GM23338 (cell line): ENCODE results near the gene HIPK1.

Experiments
- CREB1 ChIP-seq: fragments of 250-450 bp; sonication (Bioruptor Pico); IDR thresholded peaks from 2 replicates; pipeline ENCODE4 v1.5.0; 2020; ENCODE audit warnings: low read depth, mild to moderate bottlenecking, moderate library complexity
- EZH2 ChIP-seq: fragments of 200-600 bp; sonication (generic); IDR thresholded peaks from one replicate; pipeline ENCODE4 v1.8.0; 2017; ENCODE audit warnings: antibody characterized with exemption, mild to moderate bottlenecking, low read depth; ENCODE audit not compliant: unreplicated experiment
- EZH2phosphoT487 ChIP-seq: fragments of 200-600 bp; sonication (generic); IDR thresholded peaks from one replicate; pipeline ENCODE4 v1.8.1; 2018; ENCODE audit warnings: antibody characterized with exemption; ENCODE audit not compliant: unreplicated experiment
- JUNB ChIP-seq: IDR thresholded peaks from one replicate; pipeline ENCODE4 v1.6.1; 2016; ENCODE audit warnings: antibody characterized with exemption; ENCODE audit not compliant: unreplicated experiment
- NANOG ChIP-seq: IDR thresholded peaks from 2 replicates; pipeline ENCODE4 v1.6.1; 2016; ENCODE audit warnings: antibody characterized with exemption, borderline replicate concordance
- POLR2AphosphoS5 ChIP-seq: IDR thresholded peaks from 2 replicates; pipeline ENCODE4 v1.6.1; 2016; ENCODE audit warnings: antibody characterized with exemption, low read depth
- STAT1 ChIP-seq: IDR thresholded peaks from one replicate; pipeline ENCODE4 v1.6.1; 2016; ENCODE audit warnings: antibody characterized with exemption; ENCODE audit not compliant: unreplicated experiment
- ZNF114 ChIP-seq: fragments of 250-450 bp; sonication (Bioruptor Pico); IDR thresholded peaks from 2 replicates; pipeline ENCODE4 v1.5.0; 2020; ENCODE audit warnings: mild to moderate bottlenecking, moderate library complexity
- ZNF331 ChIP-seq: fragments of 250-450 bp; sonication (Bioruptor Pico); IDR thresholded peaks from 2 replicates; pipeline ENCODE4 v1.5.0; 2020; ENCODE audit warnings: low read depth, mild to moderate bottlenecking, moderate library complexity
- TF ChIP-seq, protein P1 (sequence below), 2 experiments: fragments of 200-600 bp in 1 of 2; sonication (generic) in 1 of 2; conservative IDR thresholded peaks; 2 replicates each; pipeline versions ENCODE4 v1.5.1 to v1.6.1; 2016 to 2017; ENCODE audit warnings: antibody characterized with exemption in 2 of 2, low read depth in 2 of 2, mild to moderate bottlenecking in 2 of 2, moderate library complexity in 1 of 2
- TF ChIP-seq, protein P2 (sequence below): IDR thresholded peaks from one replicate; pipeline ENCODE4 v1.6.1; 2018; ENCODE audit warnings: antibody characterized with exemption; ENCODE audit not compliant: unreplicated experiment
- TF ChIP-seq, protein P3 (sequence below): IDR thresholded peaks from 2 replicates; pipeline ENCODE4 v1.6.1; 2016; ENCODE audit warnings: antibody characterized with exemption

DNA sequence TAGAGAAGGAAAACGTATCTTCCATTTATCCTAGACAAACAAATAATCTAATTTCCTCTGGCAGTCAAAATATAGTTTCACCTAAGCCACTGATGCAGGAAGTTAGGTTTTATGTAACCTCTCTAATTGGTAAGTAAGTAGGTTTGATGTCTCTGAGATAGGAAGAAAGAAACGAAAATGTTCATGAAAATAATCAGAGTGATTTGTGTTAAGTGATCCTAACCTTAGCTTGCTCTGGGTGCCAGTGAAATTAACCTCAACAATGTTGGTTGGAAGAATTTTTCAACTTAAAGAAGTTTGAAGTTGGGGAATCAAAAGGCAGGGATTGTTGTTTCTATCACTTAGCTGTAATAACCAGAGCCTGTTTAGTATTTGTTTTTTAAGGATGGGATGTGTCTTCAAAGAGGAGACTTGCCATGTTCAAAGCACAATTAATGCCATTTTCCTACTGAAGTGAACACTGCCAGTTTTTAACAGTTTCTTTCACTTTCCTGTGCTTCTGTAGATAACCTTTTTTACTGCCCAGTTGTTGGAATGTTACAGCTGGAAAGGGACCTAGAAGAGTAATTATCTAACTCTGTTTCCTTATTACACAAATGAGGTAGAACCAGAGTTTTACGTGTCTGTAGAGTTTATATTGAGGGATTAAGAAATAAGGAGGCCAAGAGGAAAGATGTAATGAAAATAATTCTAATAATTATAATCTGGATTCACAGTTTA, 18.4 kb downstream of the HIPK1 start:
- TF ChIP-seq, protein P1, sequence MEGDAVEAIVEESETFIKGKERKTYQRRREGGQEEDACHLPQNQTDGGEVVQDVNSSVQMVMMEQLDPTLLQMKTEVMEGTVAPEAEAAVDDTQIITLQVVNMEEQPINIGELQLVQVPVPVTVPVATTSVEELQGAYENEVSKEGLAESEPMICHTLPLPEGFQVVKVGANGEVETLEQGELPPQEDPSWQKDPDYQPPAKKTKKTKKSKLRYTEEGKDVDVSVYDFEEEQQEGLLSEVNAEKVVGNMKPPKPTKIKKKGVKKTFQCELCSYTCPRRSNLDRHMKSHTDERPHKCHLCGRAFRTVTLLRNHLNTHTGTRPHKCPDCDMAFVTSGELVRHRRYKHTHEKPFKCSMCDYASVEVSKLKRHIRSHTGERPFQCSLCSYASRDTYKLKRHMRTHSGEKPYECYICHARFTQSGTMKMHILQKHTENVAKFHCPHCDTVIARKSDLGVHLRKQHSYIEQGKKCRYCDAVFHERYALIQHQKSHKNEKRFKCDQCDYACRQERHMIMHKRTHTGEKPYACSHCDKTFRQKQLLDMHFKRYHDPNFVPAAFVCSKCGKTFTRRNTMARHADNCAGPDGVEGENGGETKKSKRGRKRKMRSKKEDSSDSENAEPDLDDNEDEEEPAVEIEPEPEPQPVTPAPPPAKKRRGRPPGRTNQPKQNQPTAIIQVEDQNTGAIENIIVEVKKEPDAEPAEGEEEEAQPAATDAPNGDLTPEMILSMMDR (conservative IDR thresholded peaks at IDR 0.05; ENCODE audit: low read depth in 2 of 2): no peak
- no peak for TF ChIP-seq POLR2AphosphoS5
- no peak for TF ChIP-seq EZH2
- no peak for TF ChIP-seq ZNF331 (CRISPR knock-in tag)
- TF ChIP-seq ZNF114 (CRISPR knock-in tag): no peak
- TF ChIP-seq EZH2phosphoT487: no peak
- no peak for TF ChIP-seq CREB1 (CRISPR knock-in tag)
- TF ChIP-seq, protein P2, sequence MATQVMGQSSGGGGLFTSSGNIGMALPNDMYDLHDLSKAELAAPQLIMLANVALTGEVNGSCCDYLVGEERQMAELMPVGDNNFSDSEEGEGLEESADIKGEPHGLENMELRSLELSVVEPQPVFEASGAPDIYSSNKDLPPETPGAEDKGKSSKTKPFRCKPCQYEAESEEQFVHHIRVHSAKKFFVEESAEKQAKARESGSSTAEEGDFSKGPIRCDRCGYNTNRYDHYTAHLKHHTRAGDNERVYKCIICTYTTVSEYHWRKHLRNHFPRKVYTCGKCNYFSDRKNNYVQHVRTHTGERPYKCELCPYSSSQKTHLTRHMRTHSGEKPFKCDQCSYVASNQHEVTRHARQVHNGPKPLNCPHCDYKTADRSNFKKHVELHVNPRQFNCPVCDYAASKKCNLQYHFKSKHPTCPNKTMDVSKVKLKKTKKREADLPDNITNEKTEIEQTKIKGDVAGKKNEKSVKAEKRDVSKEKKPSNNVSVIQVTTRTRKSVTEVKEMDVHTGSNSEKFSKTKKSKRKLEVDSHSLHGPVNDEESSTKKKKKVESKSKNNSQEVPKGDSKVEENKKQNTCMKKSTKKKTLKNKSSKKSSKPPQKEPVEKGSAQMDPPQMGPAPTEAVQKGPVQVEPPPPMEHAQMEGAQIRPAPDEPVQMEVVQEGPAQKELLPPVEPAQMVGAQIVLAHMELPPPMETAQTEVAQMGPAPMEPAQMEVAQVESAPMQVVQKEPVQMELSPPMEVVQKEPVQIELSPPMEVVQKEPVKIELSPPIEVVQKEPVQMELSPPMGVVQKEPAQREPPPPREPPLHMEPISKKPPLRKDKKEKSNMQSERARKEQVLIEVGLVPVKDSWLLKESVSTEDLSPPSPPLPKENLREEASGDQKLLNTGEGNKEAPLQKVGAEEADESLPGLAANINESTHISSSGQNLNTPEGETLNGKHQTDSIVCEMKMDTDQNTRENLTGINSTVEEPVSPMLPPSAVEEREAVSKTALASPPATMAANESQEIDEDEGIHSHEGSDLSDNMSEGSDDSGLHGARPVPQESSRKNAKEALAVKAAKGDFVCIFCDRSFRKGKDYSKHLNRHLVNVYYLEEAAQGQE: no peak
- no peak for TF ChIP-seq JUNB
- TF ChIP-seq, protein P3, sequence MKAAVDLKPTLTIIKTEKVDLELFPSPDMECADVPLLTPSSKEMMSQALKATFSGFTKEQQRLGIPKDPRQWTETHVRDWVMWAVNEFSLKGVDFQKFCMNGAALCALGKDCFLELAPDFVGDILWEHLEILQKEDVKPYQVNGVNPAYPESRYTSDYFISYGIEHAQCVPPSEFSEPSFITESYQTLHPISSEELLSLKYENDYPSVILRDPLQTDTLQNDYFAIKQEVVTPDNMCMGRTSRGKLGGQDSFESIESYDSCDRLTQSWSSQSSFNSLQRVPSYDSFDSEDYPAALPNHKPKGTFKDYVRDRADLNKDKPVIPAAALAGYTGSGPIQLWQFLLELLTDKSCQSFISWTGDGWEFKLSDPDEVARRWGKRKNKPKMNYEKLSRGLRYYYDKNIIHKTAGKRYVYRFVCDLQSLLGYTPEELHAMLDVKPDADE: no peak
- TF ChIP-seq STAT1: no peak
- TF ChIP-seq NANOG: no peak
